Adrenal gland (tissue), 5 donors: ENCODE results near the gene MAGEB1.

ENCODE experiments used
- POLR2A ChIP-seq, 2 donors: fragments of 450-650 bp; IDR thresholded peaks; one replicate each; pipeline ENCODE4 v1.6.1; 2017; ENCODE audit warnings: antibody characterized with exemption in 2 of 2, mild to moderate bottlenecking in 2 of 2, moderate library complexity in 1 of 2
- TF ChIP-seq, protein P1 (sequence below), 6 experiments: fragments of 450-650 bp in 4 of 6; fragments of 200-600 bp in 2 of 6; sonication (generic) in 1 of 6; IDR thresholded peaks; 1 replicate in 5 of 6; 2 replicates in 1 of 6; pipeline versions ENCODE4 v1.5.1 to v1.8.0; 2016 to 2021; ENCODE audit warnings: antibody characterized with exemption in 6 of 6, mild to moderate bottlenecking in 2 of 6, moderate library complexity in 1 of 6
- donor health status: DM: no; HTN: no; CAD: no.

- TF ChIP-seq, protein P1, sequence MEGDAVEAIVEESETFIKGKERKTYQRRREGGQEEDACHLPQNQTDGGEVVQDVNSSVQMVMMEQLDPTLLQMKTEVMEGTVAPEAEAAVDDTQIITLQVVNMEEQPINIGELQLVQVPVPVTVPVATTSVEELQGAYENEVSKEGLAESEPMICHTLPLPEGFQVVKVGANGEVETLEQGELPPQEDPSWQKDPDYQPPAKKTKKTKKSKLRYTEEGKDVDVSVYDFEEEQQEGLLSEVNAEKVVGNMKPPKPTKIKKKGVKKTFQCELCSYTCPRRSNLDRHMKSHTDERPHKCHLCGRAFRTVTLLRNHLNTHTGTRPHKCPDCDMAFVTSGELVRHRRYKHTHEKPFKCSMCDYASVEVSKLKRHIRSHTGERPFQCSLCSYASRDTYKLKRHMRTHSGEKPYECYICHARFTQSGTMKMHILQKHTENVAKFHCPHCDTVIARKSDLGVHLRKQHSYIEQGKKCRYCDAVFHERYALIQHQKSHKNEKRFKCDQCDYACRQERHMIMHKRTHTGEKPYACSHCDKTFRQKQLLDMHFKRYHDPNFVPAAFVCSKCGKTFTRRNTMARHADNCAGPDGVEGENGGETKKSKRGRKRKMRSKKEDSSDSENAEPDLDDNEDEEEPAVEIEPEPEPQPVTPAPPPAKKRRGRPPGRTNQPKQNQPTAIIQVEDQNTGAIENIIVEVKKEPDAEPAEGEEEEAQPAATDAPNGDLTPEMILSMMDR (IDR thresholded peaks at IDR 0.05): no peak
- no peak for TF ChIP-seq POLR2A (IDR thresholded peaks at IDR 0.05)
Observed at GRCh38 chrX:30220661-30221060, 26.3 kb upstream of the MAGEB1 start.
